Ramos (cell line): ENCODE measurements around the gene MARCHF11.

ENCODE experiments used
- in situ Hi-C: fragments of 300-500 bp; cut with MboI; formaldehyde crosslinking; loops from one replicate; pipeline ENCODE4 v1.14.3; 2022; ENCODE audit warnings: low sequenced_read_pairs; ENCODE audit not compliant: unreplicated experiment

MARCHF11 gene

GRCh38 chr5:16179511-16179935 lies at the start of gene MARCHF11:
Gene MARCHF11 (minus strand): TSS chr5:16179791. CDS start chr5:16179575, 216 bp downstream.
- in situ Hi-C loops = no loop called here

- in situ Hi-C loops = no loop called here
Measured at GRCh38 chr5:16225927-16226326, 46.3 kb upstream of the MARCHF11 start.

GRCh38 chr5:16192311-16192710 lies 12.7 kb upstream of the MARCHF11 start:
- in situ Hi-C loops = no loop called here

GRCh38 chr5:16180789-16181082 lies 1.1 kb upstream of the MARCHF11 start:
- in situ Hi-C loops = no loop called here

GRCh38 chr5:16179936-16180788 lies 571 bp upstream of the MARCHF11 start:
- in situ Hi-C loops = no loop called here

- in situ Hi-C loops = no loop called here
Measured at GRCh38 chr5:16178745-16179372, 732 bp downstream of the MARCHF11 start.

- in situ Hi-C loops = no loop called here
Measured at GRCh38 chr5:16169550-16169949, 10.0 kb downstream of the MARCHF11 start.

- in situ Hi-C loops = no loop called here
Measured at GRCh38 chr5:16160706-16161105, 18.9 kb downstream of the MARCHF11 start.

GRCh38 chr5:16159636-16160035 lies 20.0 kb downstream of the MARCHF11 start:
- in situ Hi-C loops = no loop called here

- in situ Hi-C loops = no loop called here
Measured at GRCh38 chr5:16156152-16156551, 23.4 kb downstream of the MARCHF11 start.

- in situ Hi-C loops = no loop called here
Measured at GRCh38 chr5:16152601-16153568, 26.7 kb downstream of the MARCHF11 start.

GRCh38 chr5:16149621-16150020 lies 30.0 kb downstream of the MARCHF11 start:
- in situ Hi-C loops = no loop called here

- in situ Hi-C loops = no loop called here
Measured at GRCh38 chr5:16147179-16147900, 32.3 kb downstream of the MARCHF11 start.

- in situ Hi-C loops = no loop called here
Measured at GRCh38 chr5:16144416-16144815, 35.2 kb downstream of the MARCHF11 start.

- in situ Hi-C loops = no loop called here
Measured at GRCh38 chr5:16143361-16144049, 36.1 kb downstream of the MARCHF11 start.

GRCh38 chr5:16140944-16141343 lies 38.6 kb downstream of the MARCHF11 start:
- in situ Hi-C loops = no loop called here

GRCh38 chr5:16140417-16140816 lies 39.2 kb downstream of the MARCHF11 start:
- in situ Hi-C loops = no loop called here

- in situ Hi-C loops = no loop called here
Measured at GRCh38 chr5:16137177-16137576, 42.4 kb downstream of the MARCHF11 start.

- in situ Hi-C loops = no loop called here
Measured at GRCh38 chr5:16135506-16135905, 44.1 kb downstream of the MARCHF11 start.
